ENCODE data around the gene SIAH3.

- TF ChIP-seq, protein P1, sequence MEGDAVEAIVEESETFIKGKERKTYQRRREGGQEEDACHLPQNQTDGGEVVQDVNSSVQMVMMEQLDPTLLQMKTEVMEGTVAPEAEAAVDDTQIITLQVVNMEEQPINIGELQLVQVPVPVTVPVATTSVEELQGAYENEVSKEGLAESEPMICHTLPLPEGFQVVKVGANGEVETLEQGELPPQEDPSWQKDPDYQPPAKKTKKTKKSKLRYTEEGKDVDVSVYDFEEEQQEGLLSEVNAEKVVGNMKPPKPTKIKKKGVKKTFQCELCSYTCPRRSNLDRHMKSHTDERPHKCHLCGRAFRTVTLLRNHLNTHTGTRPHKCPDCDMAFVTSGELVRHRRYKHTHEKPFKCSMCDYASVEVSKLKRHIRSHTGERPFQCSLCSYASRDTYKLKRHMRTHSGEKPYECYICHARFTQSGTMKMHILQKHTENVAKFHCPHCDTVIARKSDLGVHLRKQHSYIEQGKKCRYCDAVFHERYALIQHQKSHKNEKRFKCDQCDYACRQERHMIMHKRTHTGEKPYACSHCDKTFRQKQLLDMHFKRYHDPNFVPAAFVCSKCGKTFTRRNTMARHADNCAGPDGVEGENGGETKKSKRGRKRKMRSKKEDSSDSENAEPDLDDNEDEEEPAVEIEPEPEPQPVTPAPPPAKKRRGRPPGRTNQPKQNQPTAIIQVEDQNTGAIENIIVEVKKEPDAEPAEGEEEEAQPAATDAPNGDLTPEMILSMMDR (IDR thresholded peaks at IDR 0.05 in 2 of 3, conservative IDR thresholded peaks at IDR 0.05 in 1 of 3; ENCODE audit: insufficient read depth in 2 of 3, low read depth in 1 of 3, low read length in 3 of 3) = no peak
- TF ChIP-seq NRF1 (conservative IDR thresholded peaks at IDR 0.05 in 1 of 2, IDR thresholded peaks at IDR 0.05 in 1 of 2) (no peak), HMGXB4 (CRISPR knock-in tag; IDR thresholded peaks at IDR 0.05) (no peak), NR1H2 (CRISPR knock-in tag; IDR thresholded peaks at IDR 0.05) (no peak), THAP12 (CRISPR knock-in tag; IDR thresholded peaks at IDR 0.05) (no peak), ETV1 (tag; conservative IDR thresholded peaks at IDR 0.05; ENCODE audit: low read depth) (no peak), ATF6 (CRISPR knock-in tag; IDR thresholded peaks at IDR 0.05) (no peak), ERF (CRISPR knock-in tag; IDR thresholded peaks at IDR 0.05) (no peak), ZBTB17 (CRISPR knock-in tag; IDR thresholded peaks at IDR 0.05) (no peak)
Observed at GRCh38 chr13:45825387-45825650, 26.2 kb downstream of the SIAH3 start.
